ENCODE data around the gene KRT76. TPM values are rescaled to one million over a fixed set of nuclear protein-coding genes. Genes with fewer than 3 reads are reported as not detected.

The KRT76 gene
- total RNA-seq (not detected), polyA plus RNA-seq (not detected)
- long read RNA-seq, donor 1 = 0 reads
- long read RNA-seq, donor 2 = 0 reads
- long read RNA-seq, donor 3 = 0 reads
- long read RNA-seq, donor 4 = 0 reads
- long read RNA-seq, donor 5 = 0 reads

DNA sequence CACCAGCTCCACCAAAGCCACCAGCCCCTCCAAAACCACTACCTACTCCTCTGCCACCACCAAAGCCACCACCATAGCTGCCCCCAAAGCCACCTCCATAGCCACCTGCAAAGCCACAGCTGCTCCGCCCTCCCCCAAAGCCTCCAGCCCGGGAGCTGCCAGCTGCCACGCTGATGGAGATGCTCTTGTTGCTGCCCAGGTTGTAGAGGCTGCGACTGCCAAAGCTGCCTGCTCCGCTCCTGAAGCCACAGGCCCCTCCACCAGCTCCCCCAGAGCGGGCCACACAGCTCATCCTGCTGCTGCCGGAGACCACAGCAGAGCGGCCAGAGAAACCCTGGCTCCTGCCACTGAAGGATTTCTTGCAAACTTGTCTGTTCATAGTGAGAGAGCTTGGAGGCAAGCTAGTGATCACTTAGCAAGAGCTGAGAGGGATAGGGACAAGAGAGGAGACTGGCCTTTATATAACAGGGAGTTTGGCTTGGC lies at the start of gene KRT76:
KRT76 (minus strand) TSS at position 433 of the 483 bp plus-strand sequence; CDS start at position 379, 54 bp downstream.
- no peak within 1 kb of the TSS for H3K9ac ChIP-seq (ENCODE audit: insufficient read depth in 1 of 2, low read length in 2 of 2)
- H3K4me3 ChIP-seq = no peak within 1 kb of the TSS
- WGBS, 2 donors = 84 to 94% methylated on average over 8 of the region's 8 CpGs
- H3K27me3 ChIP-seq (ENCODE audit: control insufficient read depth in 3 of 3, insufficient read depth in 3 of 3, low read length in 2 of 3) = peaks cover 0 to 35% (median 0%) of the 10 kb centered on the region in 3 donors
- DNase-seq (no peak), ATAC-seq (ENCODE audit: insufficient read depth, low FRiP score) (no peak)
- H3K9me3 ChIP-seq (ENCODE audit: control insufficient read depth in 4 of 4, insufficient read depth in 3 of 4, low read length in 3 of 4) = peaks cover 0 to 1% (median 0%) of the 10 kb centered on the region in 4 donors
- no peaks in the 10 kb centered on the region for H3K4me1 ChIP-seq (ENCODE audit: control insufficient read depth in 5 of 5, insufficient read depth in 5 of 5, low read length in 5 of 5)
- H3K27ac ChIP-seq (ENCODE audit: low read depth in 1 of 2, low read length in 1 of 2) = no peak within 1 kb of the TSS
- H3K36me3 ChIP-seq (ENCODE audit: control insufficient read depth in 4 of 4, insufficient read depth in 4 of 4, low read length in 4 of 4) = no peaks in the 10 kb centered on the region
- no peak for TF ChIP-seq CTCF (IDR thresholded peaks at IDR 0.05; ENCODE audit: control extremely low read depth, extremely low read depth)

DNA sequence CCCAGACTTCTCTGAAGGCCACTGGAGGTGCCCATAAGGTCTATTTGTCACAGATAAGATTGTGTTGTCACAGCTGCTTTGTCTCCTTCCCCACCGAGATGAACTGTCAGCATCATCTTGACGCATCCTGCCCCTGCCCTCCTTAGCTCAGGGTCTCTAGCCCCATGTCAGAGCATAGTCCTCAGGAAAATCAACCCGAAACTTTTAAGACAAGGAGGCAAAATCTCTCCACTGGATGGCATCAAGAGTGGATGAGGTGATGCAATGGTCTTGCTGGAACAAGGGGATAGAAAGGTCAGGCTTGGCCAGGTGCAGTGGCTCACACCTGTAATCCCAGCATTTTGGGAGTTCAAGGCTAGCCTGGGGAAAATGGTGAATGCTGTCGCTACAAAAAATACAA lies 48.8 kb upstream of the KRT76 start:
- WGBS, 2 donors = 72 to 79% methylated on average over 4 of the region's 4 CpGs
- no peak overlapping the region for H3K9ac ChIP-seq (ENCODE audit: insufficient read depth in 1 of 2, low read length in 2 of 2)
- DNase-seq (no peak), ATAC-seq (ENCODE audit: insufficient read depth, low FRiP score) (no peak)
- H3K9me3 ChIP-seq (ENCODE audit: control insufficient read depth in 4 of 4, insufficient read depth in 3 of 4, low read length in 3 of 4) = peaks cover 0 to 3% (median 0%) of the 10 kb centered on the region in 4 donors
- no peak overlapping the region for H3K27ac ChIP-seq (ENCODE audit: low read depth in 1 of 2, low read length in 1 of 2)
- H3K27me3 ChIP-seq (ENCODE audit: control insufficient read depth in 3 of 3, insufficient read depth in 3 of 3, low read length in 2 of 3) = peaks cover 3 to 32% (median 3%) of the 10 kb centered on the region in 3 donors
- H3K4me1 ChIP-seq (ENCODE audit: control insufficient read depth in 5 of 5, insufficient read depth in 5 of 5, low read length in 5 of 5) = peaks cover 0 to 5% (median 0%) of the 10 kb centered on the region in 5 donors
- no peaks in the 10 kb centered on the region for H3K36me3 ChIP-seq (ENCODE audit: control insufficient read depth in 4 of 4, insufficient read depth in 4 of 4, low read length in 4 of 4)
- no peak overlapping the region for H3K4me3 ChIP-seq
- TF ChIP-seq CTCF (IDR thresholded peaks at IDR 0.05; ENCODE audit: control extremely low read depth, extremely low read depth) = no peak

GRCh38 chr12:52824741-52825410 lies 47.7 kb upstream of the KRT76 start:
- ATAC-seq (ENCODE audit: insufficient read depth, low FRiP score) (no peak), DNase-seq (no peak)
- peaks cover 0 to 3% (median 0%) of the 10 kb centered on the region in 4 donors for H3K9me3 ChIP-seq (ENCODE audit: control insufficient read depth in 4 of 4, insufficient read depth in 3 of 4, low read length in 3 of 4)
- peaks cover 3 to 32% (median 3%) of the 10 kb centered on the region in 3 donors for H3K27me3 ChIP-seq (ENCODE audit: control insufficient read depth in 3 of 3, insufficient read depth in 3 of 3, low read length in 2 of 3)
- H3K4me1 ChIP-seq (ENCODE audit: control insufficient read depth in 5 of 5, insufficient read depth in 5 of 5, low read length in 5 of 5) = peaks cover 0 to 5% (median 0%) of the 10 kb centered on the region in 5 donors
- 88 to 94% methylated on average over 5 of the region's 5 CpGs for WGBS, 2 donors
- no peak overlapping the region for H3K27ac ChIP-seq (ENCODE audit: low read depth in 1 of 2, low read length in 1 of 2)
- no peak overlapping the region for H3K9ac ChIP-seq (ENCODE audit: insufficient read depth in 1 of 2, low read length in 2 of 2)
- TF ChIP-seq CTCF (IDR thresholded peaks at IDR 0.05; ENCODE audit: control extremely low read depth, extremely low read depth) = no peak
- no peak overlapping the region for H3K4me3 ChIP-seq
- no peaks in the 10 kb centered on the region for H3K36me3 ChIP-seq (ENCODE audit: control insufficient read depth in 4 of 4, insufficient read depth in 4 of 4, low read length in 4 of 4)

All from lung (tissue), 16 donors.